Thymus (tissue), 11 donors: ENCODE data around the gene GALNTL6. TPM values are rescaled to one million over a fixed set of nuclear protein-coding genes. Genes with fewer than 3 reads are reported as not detected.

ENCODE experiments used
- DNase-seq, 9 donors: peaks; one replicate each; pipeline ENCODE4 v3.0.0-alpha.2; 2013; ENCODE audit warnings: low spot score in 9 of 9, low read depth in 6 of 9, missing footprints in 1 of 9
- H3K27ac ChIP-seq, 2 donors: one replicate each; pipeline ENCODE4 v1.5.1; 2013; ENCODE audit warnings: control low read depth in 1 of 2, low read depth in 1 of 2, low read length in 1 of 2, mild to moderate bottlenecking in 1 of 2, moderate library complexity in 1 of 2
- H3K27me3 ChIP-seq, 2 donors: one replicate each; pipeline ENCODE4 v1.5.1; 2013; ENCODE audit warnings: low read length in 1 of 2; ENCODE audit not compliant: control insufficient read depth in 2 of 2, insufficient read depth in 1 of 2
- H3K36me3 ChIP-seq, 2 donors: one replicate each; pipeline ENCODE4 v1.5.1; 2013; ENCODE audit warnings: low read length in 1 of 2, mild to moderate bottlenecking in 1 of 2, moderate library complexity in 1 of 2; ENCODE audit not compliant: control insufficient read depth in 2 of 2, insufficient read depth in 2 of 2
- H3K4me1 ChIP-seq, 2 donors: one replicate each; pipeline ENCODE4 v1.5.1; 2013; ENCODE audit warnings: low read length in 2 of 2; ENCODE audit not compliant: control insufficient read depth in 2 of 2, insufficient read depth in 2 of 2
- H3K4me3 ChIP-seq, 2 donors: one replicate each; pipeline ENCODE4 v1.5.1; 2013; ENCODE audit warnings: low read length in 2 of 2, control low read depth in 1 of 2, mild to moderate bottlenecking in 1 of 2
- H3K9me3 ChIP-seq, 2 donors: one replicate each; pipeline ENCODE4 v1.5.1; 2013; ENCODE audit warnings: low read length in 1 of 2, mild to moderate bottlenecking in 1 of 2; ENCODE audit not compliant: control insufficient read depth in 2 of 2, insufficient read depth in 1 of 2
- WGBS: extraction: QIAGEN DNeasy Blood & Tissue Kit; methylation state at CpG from one replicate; pipeline ENCODE4 v1.1.7; 2013; 5-methylcytosine and 5-hydroxymethylcytosine counted together
- polyA plus RNA-seq: library from polyadenylated mRNA; stranded (reverse); fragments of 200-250 nt; gene quantifications from one replicate; pipeline ENCODE4 v1.2.3, GENCODE V29; 2013
- total RNA-seq: library from RNA; stranded (reverse); fragments of 120-200 nt; gene quantifications from one replicate; pipeline ENCODE4 v1.2.4, GENCODE V29; 2013
- donor health status: healthy.

GALNTL6 gene
- total and polyA plus RNA-seq, 2 donors: 0.05 TPM

DNA sequence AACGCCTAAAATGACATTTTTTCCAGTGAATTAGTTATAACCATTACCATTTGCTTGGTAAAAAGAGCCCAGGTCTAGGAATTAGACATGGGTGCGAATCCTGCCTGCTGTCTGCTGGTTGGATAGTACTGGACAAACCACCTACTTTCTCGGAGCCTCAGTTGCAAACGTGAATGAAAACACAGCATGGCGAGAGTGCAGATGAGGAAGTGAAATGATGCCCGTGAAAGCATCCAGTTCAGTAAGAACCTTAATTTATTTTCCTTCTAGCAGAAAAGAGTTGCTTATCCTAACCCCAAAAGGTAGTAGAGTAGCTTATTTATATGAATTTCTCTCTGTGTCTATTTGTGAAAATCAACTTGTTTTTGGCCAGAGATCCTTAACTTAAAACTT, 1184.0 kb downstream of the GALNTL6 start:
- H3K36me3 ChIP-seq: no peaks in the 10 kb centered on the region
- no peak overlapping the region for H3K27ac ChIP-seq
- DNase-seq: no peak
- 96% methylated on average over 6 of the region's 6 CpGs for WGBS
- H3K27me3 ChIP-seq: no peaks in the 10 kb centered on the region
- no peak overlapping the region for H3K4me3 ChIP-seq
- no peaks in the 10 kb centered on the region for H3K9me3 ChIP-seq
- H3K4me1 ChIP-seq: no peaks in the 10 kb centered on the region

DNA sequence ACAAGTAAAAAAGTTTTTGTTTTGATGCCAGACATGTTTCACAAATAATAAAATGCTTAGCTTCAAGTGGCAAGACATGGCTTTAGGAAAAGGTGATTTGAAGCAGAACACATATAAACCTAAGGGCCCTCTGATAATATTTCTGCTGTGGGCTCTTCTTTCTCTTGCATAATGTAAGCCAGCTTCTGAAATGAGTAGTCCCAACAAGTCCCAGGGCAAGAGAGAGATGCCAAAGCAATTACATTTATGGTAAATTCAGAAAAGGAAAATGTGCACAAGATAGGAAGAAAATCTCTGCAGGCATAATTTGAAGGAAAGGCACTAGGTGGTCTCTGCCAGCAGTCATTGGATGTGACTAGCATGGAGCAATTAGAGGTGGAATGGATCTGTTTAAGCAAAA, 1184.7 kb downstream of the GALNTL6 start:
- H3K9me3 ChIP-seq: no peaks in the 10 kb centered on the region
- no peaks in the 10 kb centered on the region for H3K36me3 ChIP-seq
- no peak overlapping the region for H3K27ac ChIP-seq

DNA sequence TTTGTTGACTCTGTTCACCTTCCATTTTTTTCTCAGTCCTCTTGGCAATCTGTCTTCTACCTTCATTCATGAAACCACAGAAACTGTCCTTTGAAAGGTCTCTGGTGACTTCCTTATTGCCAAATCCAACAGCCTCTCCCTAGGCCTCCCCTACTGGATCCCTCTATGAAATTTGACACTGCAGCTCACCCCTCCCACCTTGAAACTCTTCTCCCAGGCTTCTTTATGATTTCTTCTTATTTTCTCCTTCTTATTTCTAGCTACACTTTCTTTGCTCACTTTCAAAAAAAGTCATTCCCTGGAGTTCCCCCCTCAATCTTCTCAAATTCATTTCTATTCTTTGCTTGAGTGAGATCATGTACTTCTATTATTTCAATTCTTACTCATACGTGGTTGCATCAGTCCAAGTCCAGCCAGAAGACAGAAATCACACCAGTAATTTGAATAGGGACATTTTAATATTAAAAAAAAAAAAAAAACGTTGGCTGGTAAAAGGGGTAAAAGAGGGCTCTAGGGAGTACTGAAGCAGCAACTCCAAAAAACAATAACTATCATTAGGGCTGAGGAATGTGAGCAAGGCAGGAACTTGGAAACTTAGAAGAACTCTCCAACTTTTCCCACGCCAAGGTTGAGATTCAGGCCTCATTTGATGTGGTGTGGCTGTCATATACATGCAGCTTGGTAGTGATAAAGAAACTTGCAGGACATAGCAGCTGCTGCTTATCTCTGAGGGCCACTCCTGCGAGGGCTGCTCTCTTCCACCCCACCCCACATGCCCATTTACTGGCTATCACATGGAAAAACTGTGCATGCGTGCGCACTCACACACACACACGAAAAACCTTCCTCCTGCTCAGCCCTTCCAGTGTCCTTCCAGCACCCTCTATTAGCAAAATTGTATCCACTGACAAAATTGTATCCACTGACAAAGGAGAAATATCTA, 1185.6 kb downstream of the GALNTL6 start:
- DNase-seq: no peak
- Histone ChIP-seq H3K36me3 (no peaks in the 10 kb centered on the region), H3K4me3 (no peak overlapping the region), H3K27ac (peak overlapping the region in 1 of 2 donors; percentile 27), H3K9me3 (no peaks in the 10 kb centered on the region), H3K27me3 (no peaks in the 10 kb centered on the region), H3K4me1 (no peaks in the 10 kb centered on the region)
- 89% methylated on average over 7 of the region's 7 CpGs for WGBS

More for the DNA sequence above, 1184.7 kb downstream of the GALNTL6 start:
- DNase-seq: no peak
- H3K4me3 ChIP-seq: no peak overlapping the region
- H3K4me1 ChIP-seq: no peaks in the 10 kb centered on the region
- no peaks in the 10 kb centered on the region for H3K27me3 ChIP-seq

DNA sequence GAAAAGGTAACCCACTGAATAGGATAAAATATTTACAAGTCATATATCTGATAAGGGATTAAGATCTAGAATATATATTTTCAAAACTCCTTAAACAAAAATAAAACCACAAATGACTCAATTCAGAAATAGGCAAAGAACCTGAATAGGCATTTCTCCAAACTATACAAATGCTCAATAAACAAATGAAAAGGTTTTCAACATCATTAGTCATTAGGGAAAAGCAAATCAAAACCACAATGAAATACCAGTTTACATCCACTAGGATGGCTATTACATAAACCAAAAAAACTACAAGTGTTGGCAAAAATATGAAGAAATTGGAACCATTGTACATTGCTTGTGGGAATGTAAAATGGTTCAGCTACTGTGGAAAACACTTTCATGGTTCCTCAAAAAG, 1188.4 kb downstream of the GALNTL6 start:
- Histone ChIP-seq H3K27ac (no peak overlapping the region), H3K4me3 (no peak overlapping the region), H3K36me3 (no peaks in the 10 kb centered on the region)

DNA sequence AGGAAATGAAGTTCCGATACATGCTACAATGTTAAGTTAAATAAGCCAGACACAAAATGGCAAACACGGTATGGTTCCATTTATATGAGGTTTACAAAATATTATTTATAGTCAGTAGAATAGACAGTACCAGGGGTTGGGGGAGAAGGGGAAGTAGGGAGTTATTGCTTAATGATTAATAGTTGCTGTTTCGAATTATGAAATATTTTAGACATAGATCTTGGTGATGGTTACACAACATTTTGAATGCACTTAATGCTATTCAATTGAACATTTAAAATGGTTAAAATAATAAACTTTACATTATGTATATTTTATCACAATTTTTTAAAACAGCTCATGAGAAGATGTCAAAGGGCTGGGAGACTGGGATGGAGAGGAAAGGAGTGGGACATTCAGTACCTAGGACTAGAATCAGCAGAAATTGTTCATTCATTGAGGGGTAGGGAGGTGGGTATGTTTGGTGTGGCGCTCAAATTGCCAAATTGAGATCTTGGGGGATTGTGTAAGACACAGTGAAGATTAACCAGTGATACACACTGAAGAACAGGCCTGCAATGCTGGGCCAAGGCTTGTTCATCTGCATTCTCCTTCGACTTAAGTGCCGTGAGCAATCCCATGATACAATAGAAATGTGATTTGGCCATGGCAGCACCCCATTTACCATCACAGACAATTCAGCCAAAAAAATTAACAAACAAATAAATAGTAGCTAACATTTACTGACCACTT, 1189.8 kb downstream of the GALNTL6 start:
- no peak overlapping the region for H3K4me3 ChIP-seq
- WGBS: 96% methylated on average over 6 of the region's 6 CpGs
- no peak for DNase-seq
- H3K27me3 ChIP-seq: no peaks in the 10 kb centered on the region
- H3K9me3 ChIP-seq: no peaks in the 10 kb centered on the region
- H3K27ac ChIP-seq: no peak overlapping the region
- no peaks in the 10 kb centered on the region for H3K4me1 ChIP-seq
- no peaks in the 10 kb centered on the region for H3K36me3 ChIP-seq

More for the DNA sequence above, 1188.4 kb downstream of the GALNTL6 start:
- no peak for DNase-seq
- no peaks in the 10 kb centered on the region for H3K9me3 ChIP-seq
- H3K27me3 ChIP-seq: no peaks in the 10 kb centered on the region
- H3K4me1 ChIP-seq: no peaks in the 10 kb centered on the region

DNA sequence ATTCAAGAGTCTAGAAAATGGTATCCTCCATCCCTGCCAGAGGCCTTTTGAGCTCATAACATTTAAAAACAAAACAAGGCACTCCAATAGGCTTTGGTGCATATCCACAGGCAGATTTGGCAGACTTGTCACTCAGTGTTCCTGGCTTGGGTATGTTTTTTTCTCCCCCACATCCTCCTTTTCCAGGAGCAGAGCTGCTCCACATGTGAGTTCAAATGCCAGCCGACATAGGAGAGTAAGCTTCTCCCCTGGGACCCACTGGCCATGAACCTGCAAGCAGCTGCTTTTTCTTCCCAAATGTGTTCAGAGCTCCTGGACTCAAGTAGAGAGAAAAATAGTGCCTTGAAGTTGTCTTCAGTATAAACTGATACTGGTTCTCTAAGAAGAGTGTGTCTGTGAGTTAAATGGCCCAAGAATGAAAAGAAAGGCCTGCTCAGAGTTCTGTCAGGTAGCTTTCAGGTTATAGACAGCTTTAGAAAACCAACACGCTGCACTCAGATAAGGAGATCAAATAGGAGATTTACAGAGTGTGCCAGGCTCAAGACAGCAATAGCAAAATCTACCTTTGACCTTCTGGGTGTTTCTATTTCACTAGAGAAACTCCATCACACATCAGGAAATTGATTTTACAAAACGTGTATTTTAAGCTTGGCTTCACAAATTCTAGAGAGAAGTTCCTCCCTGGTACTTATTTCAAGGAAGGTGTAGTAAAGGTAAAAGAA, 1192.9 kb downstream of the GALNTL6 start:
- Histone ChIP-seq H3K27me3 (no peaks in the 10 kb centered on the region), H3K27ac (no peak overlapping the region), H3K9me3 (no peaks in the 10 kb centered on the region), H3K4me3 (no peak overlapping the region), H3K4me1 (no peaks in the 10 kb centered on the region), H3K36me3 (no peaks in the 10 kb centered on the region)
- WGBS: 90% methylated on average over 3 of the region's 3 CpGs
- DNase-seq: no peak

DNA sequence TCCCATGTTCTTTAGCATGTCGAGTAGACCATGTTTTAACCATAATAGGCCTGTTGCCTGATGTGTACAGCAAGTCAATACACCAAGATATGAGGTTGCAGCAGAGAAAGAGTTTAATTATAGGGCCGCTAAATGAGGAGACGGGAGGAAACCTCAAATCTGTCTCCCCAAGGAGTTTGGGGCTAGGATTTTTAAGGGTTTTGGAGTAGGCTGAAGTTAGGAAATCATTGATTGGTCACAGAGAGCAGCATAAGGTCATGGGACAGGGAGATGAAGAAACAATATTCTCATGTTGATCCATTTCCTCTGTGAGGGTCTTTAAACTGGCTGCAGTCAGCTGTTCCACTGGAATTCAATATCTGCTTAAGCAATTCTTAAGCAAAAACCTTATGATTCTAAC, 1195.2 kb downstream of the GALNTL6 start:
- DNase-seq: no peak
- WGBS: 96% methylated on average over 3 of the region's 3 CpGs
- H3K9me3 ChIP-seq: no peaks in the 10 kb centered on the region
- H3K4me3 ChIP-seq: no peak overlapping the region
- no peak overlapping the region for H3K27ac ChIP-seq
- no peaks in the 10 kb centered on the region for H3K4me1 ChIP-seq
- H3K36me3 ChIP-seq: no peaks in the 10 kb centered on the region
- H3K27me3 ChIP-seq: no peaks in the 10 kb centered on the region

DNA sequence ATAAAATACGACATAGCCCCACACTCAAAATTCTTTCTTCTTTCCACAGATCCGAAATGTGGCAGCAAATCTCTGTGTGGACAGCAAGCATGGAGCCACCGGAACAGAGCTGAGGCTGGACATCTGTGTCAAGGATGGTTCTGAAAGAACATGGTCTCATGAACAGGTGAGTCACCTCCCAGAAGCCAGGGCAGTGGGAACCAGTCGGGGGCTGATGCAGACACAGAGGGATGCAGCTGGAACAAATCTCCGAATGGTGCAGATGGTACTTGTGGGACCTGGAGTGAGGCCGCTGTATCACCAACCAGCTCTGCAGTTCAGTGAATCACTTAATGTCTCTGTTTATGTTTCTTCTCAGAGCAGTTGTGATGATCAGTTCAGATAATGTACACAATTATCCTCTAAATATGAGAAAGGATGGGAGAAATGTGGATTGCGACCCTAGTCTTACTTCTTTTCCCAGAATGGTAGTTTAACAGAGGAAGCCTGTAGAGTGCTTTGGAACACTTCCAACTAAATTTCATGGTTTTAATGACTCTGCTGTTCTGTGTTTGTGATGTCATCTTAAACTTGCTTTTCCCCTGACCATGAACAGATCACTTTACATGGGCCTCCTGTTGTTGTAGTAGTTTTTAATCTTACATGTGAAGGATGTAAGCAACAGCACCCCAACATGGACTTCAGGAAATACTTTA, 1196.1 kb downstream of the GALNTL6 start:
- no peak overlapping the region for H3K4me3 ChIP-seq
- H3K4me1 ChIP-seq: no peaks in the 10 kb centered on the region
- no peak for DNase-seq
- no peak overlapping the region for H3K27ac ChIP-seq
- 95% methylated on average over 7 of the region's 7 CpGs for WGBS
- H3K9me3 ChIP-seq: no peaks in the 10 kb centered on the region
- no peaks in the 10 kb centered on the region for H3K36me3 ChIP-seq
- no peaks in the 10 kb centered on the region for H3K27me3 ChIP-seq
